ENCODE data around the gene TGIF2LX. TPM values are rescaled to one million over a fixed set of nuclear protein-coding genes. Genes with fewer than 3 reads are reported as not detected.
"Not testable (repeated sequence)": the region's sequence is repeated elsewhere in the genome, so short reads cannot be mapped to it uniquely, and the experiment has no call there.

Gene TGIF2LX
- not detected for polyA plus RNA-seq

DNA sequence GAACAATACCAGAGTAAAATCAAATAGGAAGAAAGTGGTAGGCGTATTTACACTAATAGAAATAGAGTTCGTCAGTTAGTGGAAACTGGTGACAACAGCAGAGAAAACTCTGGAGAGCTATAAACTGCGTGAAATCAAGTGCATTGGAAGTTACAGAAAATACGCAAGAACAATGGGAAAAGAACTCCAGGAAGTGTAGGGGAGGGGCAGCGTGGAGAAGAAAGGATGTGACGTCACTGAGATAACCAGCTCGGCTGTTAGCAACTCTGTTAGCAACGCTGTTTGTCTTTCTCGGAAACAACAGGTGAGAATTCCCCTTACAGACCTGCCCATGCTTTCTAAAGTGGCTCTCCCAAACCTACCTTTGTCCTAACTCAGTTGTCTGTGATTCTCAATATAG is at the start of gene TGIF2LX:
Gene TGIF2LX (plus strand): TSS at position 244 of the 400 bp plus-strand sequence. CDS start 178 bp downstream, outside the sequence.
- H3K36me3 ChIP-seq (ENCODE audit: control insufficient read depth in 2 of 2, insufficient read depth in 2 of 2, low read length in 1 of 2); H3K4me3 ChIP-seq (ENCODE audit: low read depth in 1 of 2, low read length in 2 of 2); H3K27me3 ChIP-seq (ENCODE audit: control insufficient read depth in 1 of 2, insufficient read depth in 2 of 2, low read length in 2 of 2); H3K4me1 ChIP-seq (ENCODE audit: control insufficient read depth in 2 of 2, insufficient read depth in 2 of 2, low read length in 1 of 2); H3K27ac ChIP-seq (ENCODE audit: low read depth in 2 of 2, low read length in 1 of 2); H3K9me3 ChIP-seq (ENCODE audit: control insufficient read depth in 2 of 2, insufficient read depth in 1 of 2, low read depth in 1 of 2, low read length in 1 of 2): not testable (repeated sequence)
- WGBS, 2 donors, result 74 to 79% methylated on average over 9 of the region's 9 CpGs

DNA sequence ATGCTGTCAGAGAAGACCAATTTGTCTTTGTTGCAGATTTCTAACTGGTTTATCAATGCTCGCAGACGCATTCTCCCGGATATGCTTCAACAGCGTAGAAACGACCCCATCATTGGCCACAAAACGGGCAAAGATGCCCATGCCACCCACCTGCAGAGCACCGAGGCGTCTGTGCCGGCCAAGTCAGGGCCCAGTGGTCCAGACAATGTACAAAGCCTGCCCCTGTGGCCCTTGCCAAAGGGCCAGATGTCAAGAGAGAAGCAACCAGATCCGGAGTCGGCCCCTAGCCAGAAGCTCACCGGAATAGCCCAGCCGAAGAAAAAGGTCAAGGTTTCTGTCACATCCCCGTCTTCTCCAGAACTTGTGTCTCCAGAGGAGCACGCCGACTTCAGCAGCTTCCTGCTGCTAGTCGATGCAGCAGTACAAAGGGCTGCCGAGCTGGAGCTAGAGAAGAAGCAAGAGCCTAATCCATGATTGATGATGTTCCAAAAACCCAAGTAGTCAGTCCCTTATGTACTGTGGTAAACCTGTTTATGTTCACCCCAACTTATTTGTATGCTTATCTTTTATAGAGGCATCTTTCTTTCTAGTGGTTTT is 728 bp downstream of the TGIF2LX start:
- H3K27me3 ChIP-seq (ENCODE audit: control insufficient read depth in 1 of 2, insufficient read depth in 2 of 2, low read length in 2 of 2); H3K9me3 ChIP-seq (ENCODE audit: control insufficient read depth in 2 of 2, insufficient read depth in 1 of 2, low read depth in 1 of 2, low read length in 1 of 2); H3K27ac ChIP-seq (ENCODE audit: low read depth in 2 of 2, low read length in 1 of 2); H3K4me3 ChIP-seq (ENCODE audit: low read depth in 1 of 2, low read length in 2 of 2); H3K4me1 ChIP-seq (ENCODE audit: control insufficient read depth in 2 of 2, insufficient read depth in 2 of 2, low read length in 1 of 2); H3K36me3 ChIP-seq (ENCODE audit: control insufficient read depth in 2 of 2, insufficient read depth in 2 of 2, low read length in 1 of 2): not testable (repeated sequence)
- WGBS, 2 donors, result 84 to 93% methylated on average over 17 to 18 of the region's 18 CpGs

DNA sequence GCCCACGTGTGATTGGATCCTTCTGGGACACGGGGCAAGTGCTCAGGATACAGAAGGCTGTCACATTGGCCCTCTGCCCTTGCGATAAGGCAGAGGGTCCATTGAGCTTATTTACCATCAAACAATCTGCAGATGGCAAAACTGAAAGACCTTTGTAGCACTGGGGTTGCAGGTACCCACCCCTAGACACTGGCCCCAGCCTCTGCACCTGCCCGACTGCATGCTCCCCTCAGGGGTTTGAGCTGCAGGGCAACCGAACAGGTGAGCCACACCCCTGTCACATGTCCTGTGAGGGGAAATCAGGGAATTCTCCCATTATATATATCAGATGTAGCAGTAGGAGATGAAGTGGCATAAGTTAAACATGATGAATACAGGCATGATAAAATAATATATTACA is 21.4 kb downstream of the TGIF2LX start:
- not testable (repeated sequence) for H3K4me3 ChIP-seq (ENCODE audit: low read depth in 1 of 2, low read length in 2 of 2); H3K36me3 ChIP-seq (ENCODE audit: control insufficient read depth in 2 of 2, insufficient read depth in 2 of 2, low read length in 1 of 2); H3K27ac ChIP-seq (ENCODE audit: low read depth in 2 of 2, low read length in 1 of 2); H3K27me3 ChIP-seq (ENCODE audit: control insufficient read depth in 1 of 2, insufficient read depth in 2 of 2, low read length in 2 of 2); H3K4me1 ChIP-seq (ENCODE audit: control insufficient read depth in 2 of 2, insufficient read depth in 2 of 2, low read length in 1 of 2); H3K9me3 ChIP-seq (ENCODE audit: control insufficient read depth in 2 of 2, insufficient read depth in 1 of 2, low read depth in 1 of 2, low read length in 1 of 2)
- 80% methylated on average over 5 of the region's 5 CpGs for WGBS, 2 donors

GRCh38 chrX:89965588-89965987 is 43.9 kb downstream of the TGIF2LX start:
- not testable (repeated sequence) for H3K4me1 ChIP-seq (ENCODE audit: control insufficient read depth in 2 of 2, insufficient read depth in 2 of 2, low read length in 1 of 2); H3K9me3 ChIP-seq (ENCODE audit: control insufficient read depth in 2 of 2, insufficient read depth in 1 of 2, low read depth in 1 of 2, low read length in 1 of 2)
- WGBS, 2 donors, result 89 to 96% methylated on average over 24 of the region's 24 CpGs

More at GRCh38 chrX:89965588-89965987, 43.9 kb downstream of the TGIF2LX start:
- not testable (repeated sequence) for H3K27ac ChIP-seq (ENCODE audit: low read depth in 2 of 2, low read length in 1 of 2); H3K4me3 ChIP-seq (ENCODE audit: low read depth in 1 of 2, low read length in 2 of 2); H3K27me3 ChIP-seq (ENCODE audit: control insufficient read depth in 1 of 2, insufficient read depth in 2 of 2, low read length in 2 of 2); H3K36me3 ChIP-seq (ENCODE audit: control insufficient read depth in 2 of 2, insufficient read depth in 2 of 2, low read length in 1 of 2)

All from esophagus (tissue), 2 donors.